Effector memory CD4-positive, alpha-beta T cell (primary cell): ENCODE measurements around the gene SRGAP1.

ENCODE experiments used
- DNase-seq, 3 donors: peaks; one replicate each; pipeline ENCODE4 v3.0.0-alpha.2; 2020
- H3K27ac ChIP-seq: 2 replicates; pipeline ENCODE4 v1.7.0; 2013; ENCODE audit warnings: mild to moderate bottlenecking, low read length, moderate library complexity; ENCODE audit not compliant: insufficient read depth, poor library complexity, severe bottlenecking
- H3K27me3 ChIP-seq: replicated peaks from 2 replicates; pipeline ENCODE4 v1.7.0; 2013; ENCODE audit warnings: mild to moderate bottlenecking, low read length; ENCODE audit not compliant: insufficient read depth, control insufficient read depth, poor library complexity, severe bottlenecking
- H3K36me3 ChIP-seq: 2 replicates; pipeline ENCODE4 v1.7.0; 2013; ENCODE audit warnings: mild to moderate bottlenecking, low read length, moderate library complexity; ENCODE audit not compliant: control insufficient read depth, insufficient read depth
- H3K4me1 ChIP-seq: 2 replicates; pipeline ENCODE4 v1.7.0; 2013; ENCODE audit warnings: low read length, mild to moderate bottlenecking; ENCODE audit not compliant: control insufficient read depth, insufficient read depth, poor library complexity, severe bottlenecking
- H3K4me3 ChIP-seq: 2 replicates; pipeline ENCODE4 v1.7.0; 2013; ENCODE audit warnings: low read length, low read depth, mild to moderate bottlenecking; ENCODE audit not compliant: insufficient read depth, poor library complexity, severe bottlenecking
- H3K9me3 ChIP-seq: 2 replicates; pipeline ENCODE4 v1.7.0; 2013; ENCODE audit warnings: mild to moderate bottlenecking, low read length, moderate library complexity; ENCODE audit not compliant: control insufficient read depth

The SRGAP1 gene

DNA sequence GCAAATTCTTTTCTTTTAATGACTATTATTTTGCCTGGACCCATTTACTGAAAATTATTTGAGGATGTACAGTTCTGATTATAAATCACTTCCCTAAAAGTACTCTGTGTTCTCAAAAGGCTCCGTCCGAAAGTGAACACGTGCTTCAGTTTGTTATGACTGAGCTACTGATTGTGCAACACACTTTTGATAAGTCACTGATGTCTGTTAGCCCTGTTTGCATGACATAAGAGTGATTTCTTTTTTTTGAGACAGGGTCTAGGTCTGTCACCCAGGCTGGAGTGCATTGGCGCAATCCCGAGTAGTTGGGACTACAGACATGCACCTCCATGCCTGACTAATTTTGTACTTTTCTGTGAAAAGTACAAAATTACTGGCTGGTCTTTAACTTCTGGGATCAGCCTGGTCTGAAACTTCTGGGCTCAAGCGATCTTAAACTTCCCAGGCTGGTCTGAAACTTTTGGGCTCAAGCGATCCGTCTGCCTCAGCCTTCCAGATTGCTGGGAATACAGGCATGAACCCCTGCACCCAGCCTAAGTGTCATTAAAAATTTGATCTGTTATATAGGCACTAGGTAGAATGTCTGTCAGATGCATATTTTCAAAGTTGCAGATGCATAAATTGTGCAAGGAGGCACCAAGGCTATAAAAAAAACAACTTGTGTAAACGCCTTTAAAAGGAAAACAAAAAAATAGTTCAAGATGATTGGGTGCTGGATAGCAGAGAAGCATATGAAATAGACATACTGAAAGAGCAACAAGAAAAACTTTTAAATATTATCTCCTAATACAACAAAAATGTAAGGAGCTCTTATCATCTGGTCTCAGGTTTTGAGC lies 111.5 kb downstream of the SRGAP1 start:
- Histone ChIP-seq H3K4me3 (no peak overlapping the region), H3K4me1 (no peaks in the 10 kb centered on the region), H3K27ac (no peak overlapping the region), H3K9me3 (no peaks in the 10 kb centered on the region), H3K27me3 (no peaks in the 10 kb centered on the region), H3K36me3 (no peaks in the 10 kb centered on the region)
- DNase-seq, result no peak

DNA sequence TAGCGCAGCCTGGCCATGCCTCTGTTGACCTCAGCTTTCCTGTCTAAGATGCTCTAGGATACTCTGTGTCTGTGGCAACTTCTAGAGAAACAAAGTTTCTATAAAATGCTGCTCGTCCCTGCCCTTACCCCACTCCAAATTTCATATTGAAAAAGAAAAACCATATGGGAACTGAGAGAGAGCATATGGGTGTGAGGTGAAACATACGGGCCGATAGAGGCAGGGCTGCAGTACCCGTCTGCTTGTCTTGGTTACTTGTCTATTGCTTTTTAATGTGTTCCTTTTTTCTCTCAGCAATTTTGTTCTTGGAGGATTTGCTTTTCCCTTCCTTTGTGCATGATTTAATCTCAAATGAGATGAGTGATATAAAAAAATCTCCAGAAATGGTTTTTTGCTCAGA lies 113.0 kb downstream of the SRGAP1 start:
- no peak overlapping the region for H3K4me3 ChIP-seq
- no peaks in the 10 kb centered on the region for H3K9me3 ChIP-seq
- no peaks in the 10 kb centered on the region for H3K36me3 ChIP-seq
- DNase-seq, result no peak
- H3K27me3 ChIP-seq, result no peaks in the 10 kb centered on the region
- no peaks in the 10 kb centered on the region for H3K4me1 ChIP-seq
- H3K27ac ChIP-seq, result no peak overlapping the region

DNA sequence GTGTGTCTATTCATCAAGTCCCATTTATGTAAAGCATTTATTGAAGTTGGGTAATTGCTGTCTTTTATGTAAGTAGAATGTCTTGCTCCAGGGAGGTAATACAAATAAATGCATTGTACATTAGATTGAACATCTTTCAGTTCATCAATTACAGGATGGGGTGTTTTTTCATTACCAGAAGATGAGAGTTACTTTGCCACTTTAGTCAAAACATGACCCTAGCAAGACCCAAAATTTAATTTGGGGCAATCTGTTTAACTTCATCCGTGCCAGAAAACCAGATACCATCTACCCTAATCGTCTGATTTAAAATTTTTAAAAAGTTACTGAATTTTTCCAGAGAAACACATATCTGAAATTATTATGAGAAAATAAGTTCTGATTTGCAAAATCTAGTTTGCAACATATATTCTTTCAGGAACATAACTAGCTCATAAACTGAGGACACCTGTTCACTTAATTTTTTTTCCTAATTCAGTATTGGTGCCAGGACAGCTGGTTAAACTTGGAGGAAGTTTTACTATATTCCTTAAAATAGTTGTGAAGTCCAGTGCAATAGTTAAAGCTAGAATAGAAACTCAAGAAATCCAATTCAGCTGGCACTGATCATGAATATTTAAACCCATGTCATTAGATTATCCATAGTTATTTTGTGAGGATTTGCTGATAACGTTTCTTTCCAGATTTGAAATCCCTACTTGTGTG lies 114.5 kb downstream of the SRGAP1 start:
- DNase-seq, result no peak
- Histone ChIP-seq H3K27me3 (no peaks in the 10 kb centered on the region), H3K4me1 (no peaks in the 10 kb centered on the region), H3K4me3 (no peak overlapping the region), H3K9me3 (no peaks in the 10 kb centered on the region), H3K36me3 (no peaks in the 10 kb centered on the region), H3K27ac (no peak overlapping the region)

DNA sequence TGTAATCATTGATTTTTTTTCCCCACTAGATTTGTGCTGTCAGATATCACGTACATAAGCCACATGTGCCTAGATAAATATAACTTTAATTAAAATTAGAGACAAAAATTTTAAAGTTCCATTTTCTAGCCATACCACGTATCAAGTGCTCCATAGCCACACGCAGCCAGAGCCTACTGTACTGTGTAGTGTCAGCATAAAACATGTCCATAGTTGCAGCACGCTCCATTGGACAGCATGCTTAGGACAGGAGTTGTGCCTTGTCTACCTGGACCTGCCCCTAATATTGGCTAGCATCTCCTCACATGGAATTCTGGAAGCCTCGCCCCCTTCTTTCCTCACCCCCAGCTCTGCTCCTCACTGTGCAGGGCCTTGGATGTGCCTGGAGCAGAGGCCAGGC lies 116.5 kb downstream of the SRGAP1 start:
- Histone ChIP-seq H3K36me3 (no peaks in the 10 kb centered on the region), H3K27ac (no peak overlapping the region), H3K9me3 (no peaks in the 10 kb centered on the region), H3K4me1 (no peaks in the 10 kb centered on the region), H3K4me3 (no peak overlapping the region), H3K27me3 (no peaks in the 10 kb centered on the region)
- DNase-seq, result no peak

DNA sequence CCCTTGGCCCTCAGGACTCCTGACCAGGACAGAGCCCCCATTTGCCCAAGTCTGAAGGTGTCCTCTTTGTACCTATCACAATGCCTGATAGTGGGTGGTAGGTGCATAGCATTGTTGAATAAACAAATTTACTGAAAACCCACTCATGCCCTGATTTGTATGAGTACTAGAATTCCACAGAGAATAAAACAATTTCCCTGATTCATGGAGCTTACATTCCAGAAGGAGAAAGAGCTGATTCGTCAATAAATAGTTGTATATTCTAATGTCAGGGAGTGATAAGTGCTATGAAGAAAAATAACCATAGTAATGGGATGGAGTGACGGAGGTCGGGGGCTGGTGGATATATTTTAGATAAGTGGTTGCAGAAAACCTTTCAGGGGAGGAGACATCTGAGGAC lies 117.0 kb downstream of the SRGAP1 start:
- DNase-seq, result no peak
- H3K9me3 ChIP-seq, result no peaks in the 10 kb centered on the region
- no peaks in the 10 kb centered on the region for H3K27me3 ChIP-seq
- no peaks in the 10 kb centered on the region for H3K36me3 ChIP-seq
- H3K4me3 ChIP-seq, result no peak overlapping the region
- H3K4me1 ChIP-seq, result no peaks in the 10 kb centered on the region
- H3K27ac ChIP-seq, result no peak overlapping the region

DNA sequence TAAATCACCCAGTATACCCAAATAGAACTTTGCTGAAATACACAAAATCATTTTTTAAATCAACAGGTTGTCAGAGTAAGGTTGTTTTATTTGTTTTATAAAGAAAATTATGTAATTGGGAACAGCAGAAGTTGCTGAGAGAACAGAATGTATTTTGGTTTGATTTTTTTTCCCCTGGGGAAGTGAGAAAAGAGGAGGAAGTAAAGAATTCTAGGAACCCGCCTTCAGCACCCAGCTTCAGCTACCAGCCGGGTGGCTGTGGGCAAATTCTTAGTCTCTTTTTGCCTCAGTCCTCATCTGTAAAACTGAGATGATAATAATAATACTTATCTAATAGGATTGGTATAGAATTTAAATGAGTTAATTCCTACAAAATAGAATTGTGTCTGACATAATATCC lies 119.4 kb downstream of the SRGAP1 start:
- Histone ChIP-seq H3K36me3 (no peaks in the 10 kb centered on the region), H3K4me3 (no peak overlapping the region), H3K27me3 (no peaks in the 10 kb centered on the region), H3K9me3 (no peaks in the 10 kb centered on the region), H3K4me1 (no peaks in the 10 kb centered on the region), H3K27ac (no peak overlapping the region)
- DNase-seq, result no peak

DNA sequence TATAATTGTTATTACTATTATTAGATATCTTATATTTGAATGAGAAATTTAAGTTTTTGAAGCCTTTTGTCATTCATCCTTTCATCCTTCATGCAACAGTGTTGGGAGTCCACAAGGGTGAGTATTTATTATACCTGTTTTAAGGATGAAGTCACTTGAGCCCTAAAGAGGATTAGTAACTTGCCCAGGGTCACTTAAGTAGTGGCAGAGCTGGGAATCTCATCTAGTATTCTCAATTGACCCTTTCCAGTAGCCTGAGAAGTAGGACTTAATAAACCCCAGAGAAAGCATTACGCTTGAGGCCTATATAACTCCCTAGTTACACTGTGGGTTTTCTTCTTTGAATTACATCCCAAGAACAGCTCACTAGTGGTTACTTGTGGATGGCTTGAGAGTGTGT lies 119.8 kb downstream of the SRGAP1 start:
- H3K4me1 ChIP-seq, result no peaks in the 10 kb centered on the region
- no peak for DNase-seq
- H3K27ac ChIP-seq, result no peak overlapping the region
- no peaks in the 10 kb centered on the region for H3K36me3 ChIP-seq
- H3K27me3 ChIP-seq, result no peaks in the 10 kb centered on the region
- no peak overlapping the region for H3K4me3 ChIP-seq
- no peaks in the 10 kb centered on the region for H3K9me3 ChIP-seq

DNA sequence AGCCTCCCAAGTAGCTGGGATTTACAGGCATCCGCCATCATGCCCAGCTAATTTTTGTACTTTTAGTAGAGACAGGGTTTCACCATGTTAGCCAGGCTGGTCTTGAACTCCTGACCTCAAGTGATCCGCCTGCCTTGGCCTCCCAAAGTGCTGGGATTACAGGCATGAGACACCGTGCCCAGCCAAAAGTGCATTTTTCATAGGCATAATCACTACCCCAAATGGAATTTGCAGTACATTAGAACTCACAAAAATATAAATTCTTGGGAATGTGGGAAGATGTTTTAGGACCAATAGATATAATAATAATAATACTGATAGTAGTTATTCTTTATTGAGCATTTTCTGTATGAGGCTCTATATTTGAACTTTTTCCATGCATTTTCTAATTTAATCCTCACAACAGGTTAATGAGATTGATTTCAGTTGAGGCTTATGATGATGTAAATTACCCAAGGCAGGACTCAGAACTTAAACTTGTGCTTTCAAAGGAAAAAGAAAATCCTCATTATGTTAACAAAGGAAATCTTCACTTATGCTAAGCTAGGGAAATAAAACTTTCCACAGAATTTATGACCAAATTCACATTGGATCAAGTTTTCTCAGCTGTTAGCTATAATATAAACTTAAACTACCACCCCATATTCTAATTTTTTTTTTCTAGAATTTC lies 121.6 kb downstream of the SRGAP1 start:
- H3K4me3 ChIP-seq, result no peak overlapping the region
- H3K27me3 ChIP-seq, result no peaks in the 10 kb centered on the region
- no peaks in the 10 kb centered on the region for H3K36me3 ChIP-seq
- no peak overlapping the region for H3K27ac ChIP-seq
- H3K9me3 ChIP-seq, result no peaks in the 10 kb centered on the region
- no peaks in the 10 kb centered on the region for H3K4me1 ChIP-seq
- DNase-seq, result no peak

DNA sequence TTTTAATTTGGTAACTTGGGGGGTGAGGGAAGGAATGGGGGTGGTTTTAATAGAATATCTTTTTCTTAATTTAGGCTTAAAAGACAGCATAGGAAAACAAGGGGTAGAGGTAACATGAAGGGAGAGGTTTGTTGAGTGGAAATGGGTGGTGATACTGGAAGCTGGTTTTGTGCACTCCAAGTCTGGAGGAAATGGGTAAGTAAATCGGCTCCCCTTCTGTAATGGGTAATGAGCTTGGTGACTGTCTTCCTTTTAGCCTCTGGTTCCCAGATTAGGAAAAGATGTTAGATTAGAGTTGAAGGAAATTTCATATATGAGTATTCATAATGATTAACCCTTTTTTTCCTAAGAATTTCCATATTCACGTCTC lies 122.1 kb downstream of the SRGAP1 start:
- no peak for DNase-seq
- Histone ChIP-seq H3K27me3 (no peaks in the 10 kb centered on the region), H3K4me1 (no peaks in the 10 kb centered on the region), H3K4me3 (no peak overlapping the region), H3K9me3 (no peaks in the 10 kb centered on the region), H3K36me3 (no peaks in the 10 kb centered on the region), H3K27ac (no peak overlapping the region)
